Jurkat, Clone E6-1 (cell line): ENCODE results near the gene ARHGEF16.
A peak's percentile ranks its signal among the peaks of the same experiment; 100 is the strongest.

Experiments used
- DNase-seq: peaks from one replicate; pipeline ENCODE4 v3.0.0-alpha.2; 2011; ENCODE audit warnings: low read depth, low spot score
- H3K4me3 ChIP-seq: 2 replicates; pipeline ENCODE4 v1.5.1; 2011; ENCODE audit warnings: mild to moderate bottlenecking, low read length, control low read depth, moderate library complexity

Gene ARHGEF16

DNA sequence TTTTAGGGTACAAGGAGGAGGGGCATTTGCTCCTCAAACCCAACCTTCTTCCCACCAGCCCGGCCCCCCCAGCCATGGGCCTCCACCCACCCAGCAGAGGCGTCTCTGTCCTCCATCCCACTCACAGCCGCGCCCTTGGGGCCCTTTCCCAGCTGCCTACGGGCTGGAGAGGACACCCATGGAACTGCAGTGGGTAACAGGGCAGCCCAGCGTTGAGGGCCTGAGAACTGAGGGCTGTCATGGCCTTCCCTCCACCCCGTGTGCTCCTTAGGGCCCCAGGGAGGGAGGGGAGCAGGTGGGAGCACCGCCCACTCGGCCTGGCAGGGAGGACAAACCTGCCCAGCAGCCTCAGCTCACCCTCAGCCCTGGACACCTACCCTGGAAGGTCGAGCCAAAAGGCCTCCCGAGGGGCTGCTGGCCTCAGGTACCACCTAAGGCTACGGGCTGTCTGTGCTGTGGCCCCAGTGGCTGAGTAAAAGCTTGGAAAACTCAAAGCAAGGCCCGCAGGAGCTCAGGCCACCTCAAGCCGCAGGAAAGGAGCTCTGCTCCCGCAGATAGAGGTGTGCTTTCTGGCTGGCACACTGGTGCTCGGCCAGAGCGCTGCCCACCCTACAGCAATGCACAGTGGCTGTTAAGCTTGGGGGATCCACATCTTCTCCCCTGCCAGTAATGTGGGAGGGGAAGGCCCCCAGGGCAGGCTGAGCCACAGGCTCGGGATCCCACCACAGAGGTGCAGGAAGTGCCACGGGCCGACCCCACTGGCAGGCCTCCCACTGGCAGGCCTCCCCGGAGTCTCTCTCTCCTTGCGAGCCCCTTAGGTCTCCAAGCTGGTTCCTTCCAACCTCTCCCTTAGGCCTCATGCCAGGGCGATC lies 2.2 kb upstream of the ARHGEF16 start:
- no peak for DNase-seq
- no peak overlapping the region for H3K4me3 ChIP-seq

DNA sequence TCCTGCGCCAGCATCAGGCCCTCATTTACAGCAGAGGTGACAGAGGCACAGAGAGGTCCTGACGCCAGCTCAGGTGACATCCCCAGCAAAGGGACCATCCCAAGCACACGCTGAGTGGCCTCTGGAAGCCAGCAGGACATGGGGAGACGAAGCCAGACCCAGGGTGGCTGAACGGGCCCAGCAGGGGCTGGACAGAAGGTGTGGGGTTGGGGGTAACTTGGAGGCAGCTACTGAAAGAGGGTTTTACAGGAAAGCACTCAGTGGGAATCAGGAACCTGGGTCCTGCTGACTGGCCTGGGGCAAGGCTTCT lies 1.6 kb upstream of the ARHGEF16 start:
- DNase-seq = no peak
- no peak overlapping the region for H3K4me3 ChIP-seq

DNA sequence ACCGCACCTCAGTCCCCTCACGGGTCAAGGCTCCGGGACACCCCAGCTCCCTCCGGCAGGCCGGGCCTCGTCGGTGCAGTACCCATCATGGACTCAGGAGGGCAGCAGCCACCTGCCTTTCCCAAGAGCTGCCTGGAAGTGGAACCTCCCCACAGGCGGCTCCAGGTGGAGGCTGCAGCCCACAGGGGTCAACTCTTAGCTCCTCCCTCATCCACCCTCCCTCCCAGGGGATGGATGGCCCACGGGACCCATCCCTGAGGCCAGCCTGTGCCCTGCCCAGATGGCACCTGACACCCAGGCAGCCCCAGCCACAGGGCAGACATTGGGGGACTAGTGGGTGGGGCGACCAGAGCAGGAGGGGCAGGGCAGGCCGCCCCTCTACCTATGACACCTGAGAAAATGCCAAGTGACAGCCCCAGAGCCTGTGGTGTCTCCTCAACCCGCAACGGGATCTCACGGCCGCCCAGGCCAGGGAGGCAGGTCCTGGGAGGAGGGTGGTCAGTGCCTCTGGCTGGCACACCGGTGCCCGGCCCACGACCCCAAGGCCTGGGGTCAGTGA lies 1.2 kb upstream of the ARHGEF16 start:
- no peak overlapping the region for H3K4me3 ChIP-seq

DNA sequence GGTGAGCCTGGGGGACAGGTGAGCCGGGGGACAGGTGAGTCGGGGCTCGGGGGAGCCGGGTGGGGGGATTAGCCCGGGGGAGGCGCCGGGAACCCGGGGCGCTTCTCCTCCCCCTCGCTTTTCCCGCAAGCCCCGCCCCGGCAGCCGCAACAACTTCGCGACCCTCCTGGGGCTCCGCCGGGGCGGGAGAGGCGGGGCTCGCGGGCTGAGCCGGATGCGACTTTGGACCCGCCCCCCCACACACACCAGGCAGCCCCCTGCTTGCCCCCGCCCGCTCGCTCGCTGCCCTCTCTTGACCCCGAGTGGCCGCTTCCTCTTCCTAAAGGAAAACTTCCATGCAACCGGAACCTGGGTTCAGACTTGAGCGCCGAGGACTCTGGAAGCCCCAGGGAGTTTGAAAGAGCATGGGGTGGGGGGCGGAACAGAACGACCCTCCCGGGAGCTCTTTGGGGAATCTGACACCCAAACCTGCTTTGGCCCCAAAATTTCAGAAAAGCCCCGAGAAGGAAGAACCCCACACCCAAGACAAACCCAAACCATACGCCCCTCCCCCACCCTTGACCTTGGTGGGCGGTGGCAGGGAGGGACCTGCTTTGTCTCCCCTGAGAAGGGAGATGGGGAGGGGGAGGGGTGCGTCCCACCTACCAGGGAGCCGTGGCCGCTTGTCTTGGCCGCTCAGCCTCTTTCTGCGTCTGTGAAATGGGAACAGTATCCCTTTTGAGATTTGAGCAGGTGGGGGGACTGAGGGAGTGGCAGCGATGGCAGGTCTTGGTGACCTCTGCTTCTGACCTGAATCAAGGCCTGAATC lies 550 bp downstream of the ARHGEF16 start:
- no peak for DNase-seq
- H3K4me3 ChIP-seq = peak overlapping the region; percentile 22; the same call in 1 of the 2 replicates

More for the DNA sequence above, 1.2 kb upstream of the ARHGEF16 start:
- DNase-seq = peak; percentile 29

DNA sequence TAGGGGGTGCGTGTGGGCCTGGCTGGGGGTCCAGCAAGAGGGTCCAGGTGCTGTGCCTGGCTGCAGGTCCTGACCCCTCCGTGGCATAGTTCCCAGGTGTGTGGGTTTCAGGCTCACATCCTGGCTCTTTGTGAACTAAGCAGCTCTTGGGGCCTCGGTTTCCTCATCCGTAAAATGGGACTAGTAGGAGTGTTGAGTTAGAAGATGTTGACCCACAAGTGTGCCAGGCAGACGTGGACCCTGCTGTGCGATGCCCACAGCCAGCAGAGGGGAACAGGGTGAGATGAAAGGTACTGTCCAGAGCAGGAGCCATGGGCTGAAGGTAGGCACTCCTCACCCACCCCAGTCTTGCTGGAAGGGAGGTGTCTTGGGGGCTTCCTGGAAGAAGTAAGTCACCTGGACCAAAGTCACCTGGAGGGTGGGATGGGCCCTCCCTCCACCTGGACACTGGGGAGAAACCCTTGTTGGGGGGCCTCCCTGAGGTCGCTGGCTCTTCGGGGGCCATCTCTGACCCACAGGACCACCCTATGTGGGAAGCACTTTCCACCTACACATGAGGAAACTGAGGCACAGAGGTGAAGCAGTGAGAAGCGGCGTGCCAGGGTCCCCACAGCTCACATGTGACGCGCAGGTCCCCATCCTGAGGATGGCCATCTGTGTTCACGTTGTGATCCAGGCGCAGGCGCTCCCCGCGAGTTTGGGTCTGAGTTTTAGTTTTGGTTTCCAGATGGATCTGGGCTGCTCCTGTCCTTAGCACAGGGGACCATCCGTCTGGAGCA lies 1.4 kb downstream of the ARHGEF16 start:
- no peak for DNase-seq

DNA sequence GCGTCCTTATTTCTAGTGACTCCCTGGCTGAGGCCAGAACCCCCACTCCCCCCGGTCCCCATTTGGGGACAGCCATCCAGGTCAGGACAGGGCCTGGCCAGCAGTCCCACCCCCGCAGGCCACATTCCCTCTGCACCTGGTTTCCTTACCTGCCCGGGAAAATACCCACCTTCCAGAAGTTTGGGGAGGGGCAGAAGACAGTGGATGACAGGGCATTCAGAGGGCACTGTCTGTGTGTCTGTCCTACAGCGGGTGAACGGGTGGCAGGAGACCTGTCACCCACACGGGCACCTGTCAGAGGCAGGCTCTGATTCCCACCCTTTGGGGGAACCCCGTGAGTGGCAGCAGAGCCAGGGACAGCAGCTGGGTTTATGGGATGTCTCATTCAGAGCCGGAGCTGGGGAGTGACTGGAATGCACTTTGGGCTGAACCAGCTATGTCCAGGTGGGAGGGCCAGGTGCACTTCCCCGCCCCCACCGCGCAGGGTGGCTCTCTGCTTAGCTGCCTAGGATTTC lies 2.0 kb downstream of the ARHGEF16 start:
- no peak overlapping the region for H3K4me3 ChIP-seq
- no peak for DNase-seq

More for the DNA sequence above, 1.4 kb downstream of the ARHGEF16 start:
- no peak overlapping the region for H3K4me3 ChIP-seq

DNA sequence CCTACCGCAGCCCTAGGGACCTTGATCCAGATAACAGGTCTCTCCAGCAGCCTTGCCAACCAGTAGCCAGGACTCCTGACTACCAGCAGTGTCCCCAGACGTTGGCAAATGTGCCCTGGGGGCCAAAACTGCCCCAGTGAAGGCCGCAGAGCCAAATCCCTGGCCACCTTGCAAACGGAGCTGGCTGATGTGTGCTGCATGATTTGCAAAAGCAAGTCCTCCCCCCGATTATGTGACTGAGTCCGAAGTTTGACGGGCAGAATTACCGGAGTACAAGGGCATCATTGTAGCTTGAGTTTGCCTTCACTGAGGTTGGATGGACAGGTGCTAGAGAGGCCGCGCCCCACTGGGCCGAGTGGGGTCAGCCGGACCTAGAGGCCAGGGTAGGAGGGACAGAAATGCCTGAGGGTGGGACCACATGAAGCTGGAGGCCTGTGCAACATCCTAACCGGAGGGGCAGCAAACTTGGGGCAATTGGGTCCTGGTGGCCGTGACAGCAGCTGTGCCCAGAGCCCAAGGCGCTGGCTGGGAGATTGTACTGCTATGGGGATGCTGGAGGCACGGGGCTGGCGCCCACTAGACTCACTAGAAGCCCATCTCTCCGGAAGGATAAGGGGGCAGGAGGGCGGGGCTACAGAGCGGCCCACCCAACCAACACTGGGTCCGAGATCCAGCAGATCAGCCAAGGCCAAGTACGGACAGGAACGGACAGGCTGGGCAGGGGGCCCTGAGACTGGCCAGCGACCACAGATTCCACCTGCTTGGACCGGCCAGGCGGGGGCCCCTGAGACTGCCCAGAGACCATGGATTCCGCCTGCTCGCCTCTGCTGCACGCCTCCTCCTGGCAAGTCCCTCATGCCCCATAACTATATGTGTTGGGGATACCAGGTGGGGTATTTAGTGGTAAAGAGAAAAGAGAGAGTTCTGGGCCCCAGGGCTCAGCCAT lies 2.8 kb downstream of the ARHGEF16 start:
- DNase-seq = no peak
- no peak overlapping the region for H3K4me3 ChIP-seq

DNA sequence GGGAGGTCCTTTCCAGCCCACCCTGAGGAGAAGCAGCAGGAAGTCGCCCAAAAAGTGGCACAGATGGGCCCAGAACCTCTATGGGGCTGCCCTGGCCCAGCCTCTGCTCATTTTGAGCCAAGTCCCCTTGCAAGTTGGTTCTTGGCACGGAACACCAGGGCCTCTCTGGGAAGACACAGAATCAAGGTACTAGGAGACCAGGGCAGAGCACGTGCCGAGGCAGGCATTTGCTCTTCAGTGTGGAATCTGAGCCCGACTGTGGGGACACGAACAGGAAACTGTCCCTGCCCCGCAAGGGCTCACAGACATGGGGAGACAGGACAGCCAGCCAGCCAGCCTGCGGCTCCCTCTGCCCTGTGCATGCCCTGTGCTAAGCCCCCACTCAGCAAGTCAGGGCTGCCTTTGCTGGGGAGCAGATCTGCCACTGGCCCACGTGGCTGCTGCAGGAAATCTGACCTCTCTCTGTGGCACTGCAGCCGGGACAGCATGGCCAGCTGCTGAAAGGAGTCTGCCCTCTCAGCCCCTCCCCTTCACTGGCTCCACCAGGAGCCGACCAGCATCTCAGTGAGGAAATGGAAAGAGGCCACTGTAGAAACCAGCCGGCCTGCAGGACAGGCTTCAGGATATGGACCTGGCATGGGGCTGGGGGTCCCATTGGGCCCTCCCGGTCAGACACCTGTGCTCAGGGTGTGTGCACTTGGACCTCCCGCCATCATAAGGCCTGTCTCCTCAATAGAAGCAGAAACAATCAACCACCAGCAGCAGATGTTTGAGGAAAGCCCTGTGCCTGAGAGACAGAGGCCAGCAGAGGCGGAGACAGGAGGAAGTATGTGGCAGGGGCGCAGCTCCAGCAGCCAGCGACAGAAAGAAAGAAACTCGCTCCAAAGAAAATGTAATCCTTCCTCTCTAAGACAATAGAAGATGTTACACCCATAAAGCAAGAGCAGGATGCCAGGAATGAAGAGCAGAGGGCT lies 3.7 kb downstream of the ARHGEF16 start:
- DNase-seq = no peak
- no peak overlapping the region for H3K4me3 ChIP-seq

DNA sequence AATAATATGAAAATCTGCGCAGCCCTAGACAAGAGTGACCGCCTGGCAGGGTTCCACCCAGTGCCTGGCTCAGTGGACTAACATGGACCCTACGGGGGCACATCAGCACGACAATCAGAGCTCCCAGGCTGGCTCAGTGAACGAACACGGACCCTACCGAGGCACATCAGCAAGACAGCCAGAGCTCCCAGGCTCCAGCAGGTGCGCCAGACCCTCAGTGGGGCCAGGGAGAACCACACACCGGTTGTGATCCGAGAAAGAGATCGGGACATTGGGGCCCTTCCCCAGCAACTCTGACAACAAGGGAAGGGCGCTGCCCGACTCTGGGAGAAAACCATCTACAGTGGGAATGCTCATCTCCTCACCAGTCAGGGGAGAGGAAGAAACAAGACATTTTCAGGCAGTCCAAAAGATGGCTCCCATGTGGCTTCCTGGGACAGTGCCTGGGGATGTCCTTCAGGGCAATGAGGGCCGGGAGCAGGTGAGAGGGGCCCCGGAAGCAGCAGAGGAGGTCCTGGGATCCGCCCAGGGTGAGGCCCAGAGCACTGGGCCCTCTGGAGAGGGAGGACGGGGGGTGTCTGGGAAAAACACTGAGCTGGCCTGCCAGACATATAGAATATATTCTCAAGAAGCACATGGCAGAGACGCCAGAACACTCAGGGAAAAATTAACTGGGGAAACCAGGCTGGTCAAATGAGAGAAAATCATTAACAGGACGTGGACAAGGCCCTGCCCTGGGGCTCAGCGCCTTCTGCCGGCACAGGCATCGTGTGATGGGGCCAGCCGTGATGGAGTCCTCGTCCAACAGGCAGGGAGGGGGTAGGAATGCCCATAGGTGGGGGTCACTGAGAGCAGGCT lies 4.8 kb downstream of the ARHGEF16 start:
- no peak overlapping the region for H3K4me3 ChIP-seq
- no peak for DNase-seq

DNA sequence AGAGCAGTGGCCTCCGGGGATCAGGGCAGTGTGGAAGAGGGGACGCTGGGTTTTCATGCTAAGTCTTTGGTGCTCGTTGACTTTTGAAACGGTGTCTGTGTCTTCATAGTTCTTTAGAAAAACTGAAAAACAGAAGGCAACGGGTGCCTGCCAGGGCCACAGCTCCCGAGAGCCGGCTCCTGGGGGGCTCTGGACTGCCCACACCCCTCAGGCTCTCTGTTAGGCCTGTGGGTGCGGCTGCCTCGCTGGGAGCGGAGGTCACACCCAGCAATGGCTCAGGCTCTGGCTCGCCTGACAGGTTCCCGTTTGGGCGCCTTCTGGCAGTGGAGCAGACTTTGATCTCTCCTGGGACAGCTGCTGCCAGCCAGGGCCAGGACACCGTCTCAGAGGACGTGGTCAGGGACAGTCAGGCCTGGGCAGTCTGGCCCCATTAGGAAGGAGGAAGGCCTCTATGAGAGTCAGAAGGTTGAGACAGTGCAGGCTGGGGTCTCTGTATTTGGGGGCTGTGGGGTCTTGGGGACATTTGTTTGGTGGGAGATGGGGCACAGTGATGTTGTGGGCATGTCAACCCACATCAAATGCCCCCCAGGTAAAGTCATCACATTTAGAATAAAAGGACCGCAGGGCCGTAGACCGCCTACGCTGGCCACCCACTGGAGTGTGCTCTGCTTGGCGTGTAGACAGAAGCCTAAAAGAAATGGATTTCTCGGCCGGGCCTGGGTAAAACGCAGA lies 5.6 kb downstream of the ARHGEF16 start:
- no peak overlapping the region for H3K4me3 ChIP-seq
- no peak for DNase-seq

DNA sequence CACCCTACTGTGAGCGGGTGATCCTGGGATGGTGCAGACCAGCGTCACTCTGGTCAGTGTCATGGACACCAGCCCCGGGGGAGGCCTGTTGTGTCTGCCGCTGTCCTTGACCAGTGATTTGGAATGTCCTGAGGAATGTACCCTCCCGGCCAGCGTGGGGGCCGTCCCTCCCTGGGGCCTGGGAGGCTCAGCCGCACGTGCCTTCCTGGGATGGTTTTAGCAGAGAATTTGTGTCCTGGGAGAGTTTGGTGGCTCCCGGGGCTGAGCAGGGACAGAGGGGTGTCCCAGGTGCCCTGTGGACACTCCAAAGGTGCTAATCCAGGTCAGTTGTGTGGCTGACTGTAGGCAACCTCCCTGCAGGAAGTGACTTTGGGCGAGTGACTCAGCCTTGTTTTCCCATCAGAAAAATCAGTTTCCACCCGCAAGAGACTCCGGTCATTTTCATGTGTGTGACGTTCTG lies 6.2 kb downstream of the ARHGEF16 start:
- DNase-seq = no peak
- no peak overlapping the region for H3K4me3 ChIP-seq

DNA sequence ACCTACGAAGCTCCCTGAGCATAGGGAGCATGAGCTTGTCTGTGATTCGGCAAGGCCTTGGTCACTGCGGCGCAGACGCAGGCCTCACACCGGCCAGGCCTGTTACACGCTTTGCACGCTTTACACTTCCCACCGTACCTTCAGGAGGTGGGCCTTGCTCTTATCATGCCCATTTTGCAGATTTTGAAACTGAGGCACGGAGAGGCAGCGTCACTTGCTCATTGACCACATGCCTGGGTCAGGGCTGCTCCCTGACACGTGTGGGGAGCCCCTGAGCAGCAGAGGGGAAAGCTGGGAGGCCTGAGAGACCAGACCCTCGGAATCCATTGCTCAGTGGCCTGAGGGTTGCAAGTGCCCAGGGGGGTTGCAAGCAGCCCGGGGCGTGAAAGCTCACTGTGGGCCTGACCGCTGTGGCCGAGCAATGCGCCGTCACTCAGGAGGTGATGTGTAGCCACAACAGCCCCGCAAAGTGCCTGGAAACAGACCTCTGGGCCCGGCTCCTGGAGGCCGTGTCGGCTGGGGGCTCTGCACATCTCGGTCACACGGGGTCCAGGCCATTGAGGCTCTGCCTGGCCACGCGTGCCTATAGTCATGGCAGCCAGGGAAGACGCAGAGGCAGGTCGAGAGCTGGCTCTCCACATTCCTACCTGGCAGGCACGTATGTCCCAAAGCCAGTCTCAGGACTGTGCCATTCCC lies 6.9 kb downstream of the ARHGEF16 start:
- H3K4me3 ChIP-seq = no peak overlapping the region
- no peak for DNase-seq

DNA sequence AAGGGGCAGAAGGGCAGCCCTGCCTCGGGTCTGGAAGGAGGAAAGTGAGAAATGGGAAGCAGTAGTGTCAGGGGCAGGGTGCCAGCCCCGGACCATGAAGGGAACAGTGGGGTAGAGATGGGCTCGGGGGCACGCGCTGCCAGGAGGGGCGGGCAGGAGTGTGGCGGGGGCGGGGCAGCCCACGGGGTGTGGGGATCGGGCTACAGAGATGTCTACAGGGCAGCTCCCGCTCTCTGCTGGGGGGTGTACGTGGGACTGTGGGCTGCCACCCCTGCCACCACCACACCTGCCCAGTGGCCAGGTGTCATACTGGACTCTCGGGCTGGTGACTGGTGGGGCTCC lies 7.4 kb downstream of the ARHGEF16 start:
- DNase-seq = no peak
- no peak overlapping the region for H3K4me3 ChIP-seq

DNA sequence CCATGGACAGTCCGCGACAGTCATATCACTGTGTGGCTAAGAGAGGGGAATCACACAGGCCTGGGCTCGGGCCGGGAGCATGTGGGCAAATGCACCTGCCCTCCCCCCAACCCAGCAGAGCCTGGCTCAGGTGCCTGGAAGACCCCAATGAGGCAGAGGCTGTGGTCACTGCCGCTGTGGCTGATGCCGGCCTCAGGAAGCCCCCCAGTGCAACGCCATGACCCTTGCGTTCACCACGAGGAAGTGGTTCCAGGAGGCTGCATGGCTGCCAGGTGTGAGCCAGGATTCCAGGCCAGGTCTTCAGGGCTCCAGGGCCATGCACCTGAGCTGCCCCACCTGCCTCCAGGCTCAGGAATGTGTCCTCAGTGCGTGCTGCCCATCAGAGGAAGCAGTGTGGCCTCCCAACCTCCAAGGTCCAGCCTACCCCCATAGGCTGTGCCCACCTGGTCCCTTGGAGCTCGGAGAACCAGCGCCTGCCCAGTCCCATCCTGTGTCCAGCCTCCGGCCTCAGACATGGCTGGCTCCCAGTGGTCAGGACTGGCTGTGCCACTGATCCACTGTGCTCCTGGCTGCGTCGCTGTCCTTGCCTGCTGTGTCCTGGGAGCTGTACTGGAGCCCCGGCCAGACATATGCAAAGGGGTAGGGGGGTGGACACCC lies 8.0 kb downstream of the ARHGEF16 start:
- no peak for DNase-seq
- no peak overlapping the region for H3K4me3 ChIP-seq

DNA sequence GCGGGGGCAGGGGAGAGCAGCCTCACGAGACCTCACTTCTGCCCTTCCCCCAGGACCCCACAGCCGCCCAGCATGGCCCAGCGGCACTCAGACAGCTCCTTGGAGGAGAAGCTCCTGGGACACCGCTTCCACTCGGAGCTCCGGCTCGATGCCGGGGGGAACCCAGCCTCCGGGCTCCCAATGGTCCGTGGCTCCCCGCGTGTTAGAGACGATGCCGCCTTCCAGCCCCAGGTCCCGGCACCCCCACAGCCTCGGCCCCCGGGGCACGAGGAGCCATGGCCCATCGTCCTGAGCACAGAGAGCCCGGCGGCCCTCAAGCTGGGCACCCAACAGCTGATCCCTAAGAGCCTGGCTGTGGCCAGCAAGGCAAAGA lies 8.5 kb downstream of the ARHGEF16 start:
- no peak overlapping the region for H3K4me3 ChIP-seq
- no peak for DNase-seq
